ENCODE measurements around the gene CHTF18. TPM values are rescaled to one million over a fixed set of nuclear protein-coding genes. Genes with fewer than 3 reads are reported as not detected.

Gene CHTF18
- polyA plus RNA-seq, 3 donors, result 0.57 to 13.8 (median 2.2) TPM

DNA sequence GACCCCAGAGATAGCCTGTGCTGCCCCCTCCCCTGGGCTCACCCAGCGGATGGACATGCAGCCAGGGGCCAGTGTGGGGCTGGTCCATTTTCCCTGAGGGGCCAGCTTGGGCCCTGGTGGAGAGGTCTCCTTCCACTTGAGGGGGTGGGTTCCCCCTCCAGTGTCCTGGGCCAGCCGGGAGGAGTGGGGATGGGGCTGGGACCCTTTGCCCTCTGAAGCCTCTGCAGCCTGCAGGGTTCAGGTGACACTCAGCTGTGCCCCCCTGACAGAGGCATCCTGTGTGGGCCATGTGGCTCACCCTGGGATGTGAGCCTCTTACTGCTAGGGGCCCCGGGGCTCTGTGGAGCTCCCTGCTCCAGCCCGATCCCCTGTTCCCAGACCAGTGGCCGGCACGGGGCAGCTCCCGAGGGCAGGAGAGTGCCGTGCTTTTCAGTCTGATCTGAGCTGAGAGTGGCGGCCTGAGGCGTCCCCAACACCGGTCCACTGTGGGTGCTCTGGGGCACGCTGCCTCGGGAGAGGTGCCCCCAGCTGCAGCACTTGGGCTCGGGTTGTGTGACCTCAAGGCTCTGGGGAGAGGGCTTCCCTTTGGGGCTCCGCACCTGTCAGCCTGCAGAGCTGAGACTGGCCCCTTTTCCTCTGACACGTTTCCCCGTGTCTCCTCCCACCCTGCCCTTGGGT lies 12.6 kb downstream of the CHTF18 start:
- intact Hi-C loops (cut with micrococcal nuclease), result no loop called here
- peaks cover 4 to 19% of the 10 kb centered on the region in 2 donors for H3K36me3 Mint-ChIP-seq
- Histone ChIP-seq H3K36me3 (replicated peaks in 1 of 2; ENCODE audit: control insufficient read depth in 1 of 2, insufficient read depth in 2 of 2, low read length in 2 of 2) (no peaks in the 10 kb centered on the region), H3K4me2 (replicated peaks; ENCODE audit: extremely low read depth, low read length, poor library complexity, severe bottlenecking) (no peak overlapping the region), H3K4me1 (ENCODE audit: control insufficient read depth in 1 of 2, insufficient read depth in 2 of 2, low read length in 2 of 2) (no peaks in the 10 kb centered on the region), H4K20me1 (ENCODE audit: insufficient read depth, low read length) (no peaks in the 10 kb centered on the region), H3K27ac (ENCODE audit: low read depth in 1 of 2, low read length in 2 of 2) (no peak overlapping the region), H3K9me3 (replicated peaks in 1 of 2; ENCODE audit: control insufficient read depth in 1 of 2, insufficient read depth in 1 of 2, low read length in 2 of 2) (no peaks in the 10 kb centered on the region), H3K27me3 (ENCODE audit: control insufficient read depth in 2 of 2, insufficient read depth in 2 of 2, low read length in 2 of 2) (peaks cover 5 to 35% of the 10 kb centered on the region in 2 donors), H3K4me3 (replicated peaks in 1 of 3; ENCODE audit: low read depth in 2 of 3, low read length in 3 of 3) (no peak overlapping the region), H3K9ac (ENCODE audit: insufficient read depth, low read length, poor library complexity, severe bottlenecking) (no peak overlapping the region), H2AFZ (ENCODE audit: insufficient read depth, low read depth, low read length, poor library complexity, severe bottlenecking) (no peak overlapping the region), H3K79me2 (ENCODE audit: insufficient read depth, low read length) (no peaks in the 10 kb centered on the region)
- peaks cover 0 to 5% (median 0%) of the 10 kb centered on the region in 7 donors for H3K9me3 Mint-ChIP-seq
- no peak overlapping the region for H3K27ac Mint-ChIP-seq
- H3K4me3 Mint-ChIP-seq, result no peak overlapping the region
- no peak for DNase-seq
- peaks cover 1% of the 10 kb centered on the region for H3K4me1 Mint-ChIP-seq
- H3K27me3 Mint-ChIP-seq (ENCODE audit: low read depth in 3 of 3), result peaks cover 25 to 57% (median 27%) of the 10 kb centered on the region in 3 donors
- TF ChIP-seq, protein P1, sequence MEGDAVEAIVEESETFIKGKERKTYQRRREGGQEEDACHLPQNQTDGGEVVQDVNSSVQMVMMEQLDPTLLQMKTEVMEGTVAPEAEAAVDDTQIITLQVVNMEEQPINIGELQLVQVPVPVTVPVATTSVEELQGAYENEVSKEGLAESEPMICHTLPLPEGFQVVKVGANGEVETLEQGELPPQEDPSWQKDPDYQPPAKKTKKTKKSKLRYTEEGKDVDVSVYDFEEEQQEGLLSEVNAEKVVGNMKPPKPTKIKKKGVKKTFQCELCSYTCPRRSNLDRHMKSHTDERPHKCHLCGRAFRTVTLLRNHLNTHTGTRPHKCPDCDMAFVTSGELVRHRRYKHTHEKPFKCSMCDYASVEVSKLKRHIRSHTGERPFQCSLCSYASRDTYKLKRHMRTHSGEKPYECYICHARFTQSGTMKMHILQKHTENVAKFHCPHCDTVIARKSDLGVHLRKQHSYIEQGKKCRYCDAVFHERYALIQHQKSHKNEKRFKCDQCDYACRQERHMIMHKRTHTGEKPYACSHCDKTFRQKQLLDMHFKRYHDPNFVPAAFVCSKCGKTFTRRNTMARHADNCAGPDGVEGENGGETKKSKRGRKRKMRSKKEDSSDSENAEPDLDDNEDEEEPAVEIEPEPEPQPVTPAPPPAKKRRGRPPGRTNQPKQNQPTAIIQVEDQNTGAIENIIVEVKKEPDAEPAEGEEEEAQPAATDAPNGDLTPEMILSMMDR (IDR thresholded peaks at IDR 0.05), result no peak
- WGBS (ENCODE audit: insufficient coverage), result 18% methylated on average over 17 of the region's 17 CpGs

DNA sequence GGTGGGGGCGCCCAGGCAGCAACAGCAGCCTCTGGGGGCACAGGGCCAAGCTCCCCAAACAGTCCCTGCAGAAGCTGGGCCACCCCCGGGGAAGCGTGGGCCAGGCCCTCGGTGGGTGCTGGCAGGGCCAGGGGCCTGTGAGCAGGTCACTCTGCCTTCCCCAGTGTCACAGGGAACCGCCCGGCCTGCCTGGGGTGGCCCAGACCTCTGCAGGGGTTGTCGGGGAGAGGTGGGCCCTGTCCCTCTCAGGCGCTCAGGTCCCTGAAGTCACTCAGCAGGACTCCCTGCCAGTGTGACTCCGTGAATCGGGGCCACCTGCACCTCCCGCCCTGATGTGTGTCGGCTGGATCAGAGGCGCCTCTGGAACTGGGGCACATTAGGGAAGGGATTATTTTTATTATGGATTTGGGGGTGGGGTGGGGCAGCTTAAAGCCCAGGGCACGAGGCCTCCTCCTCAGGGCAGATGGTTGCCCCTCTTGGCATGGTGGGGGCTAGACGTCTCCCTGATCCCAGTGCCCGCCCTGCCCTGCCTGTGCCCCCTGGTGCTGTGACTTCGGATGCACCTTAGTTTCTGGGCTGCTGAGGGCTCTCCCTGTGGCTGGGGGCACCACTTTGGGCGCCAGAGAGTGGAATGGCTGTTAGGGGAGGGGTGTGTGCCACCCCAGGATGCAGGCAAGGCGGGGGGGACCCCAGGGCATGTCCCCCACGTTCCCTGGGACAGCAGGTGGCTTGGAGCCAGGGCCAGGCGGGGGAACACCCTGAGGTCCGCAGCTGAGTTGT lies 13.4 kb downstream of the CHTF18 start:
- peaks cover 4 to 16% of the 10 kb centered on the region in 2 donors for H3K36me3 Mint-ChIP-seq
- TF ChIP-seq, protein P1 (IDR thresholded peaks at IDR 0.05), result no peak
- H3K27me3 Mint-ChIP-seq (ENCODE audit: low read depth in 3 of 3), result peaks cover 25 to 57% (median 27%) of the 10 kb centered on the region in 3 donors
- no peak overlapping the region for H3K27ac Mint-ChIP-seq
- no peak for DNase-seq
- Histone ChIP-seq H3K4me3 (replicated peaks in 1 of 3; ENCODE audit: low read depth in 2 of 3, low read length in 3 of 3) (no peak overlapping the region), H3K27ac (ENCODE audit: low read depth in 1 of 2, low read length in 2 of 2) (no peak overlapping the region), H3K4me1 (ENCODE audit: control insufficient read depth in 1 of 2, insufficient read depth in 2 of 2, low read length in 2 of 2) (peaks cover 0 to 1% of the 10 kb centered on the region in 2 donors), H3K9me3 (replicated peaks in 1 of 2; ENCODE audit: control insufficient read depth in 1 of 2, insufficient read depth in 1 of 2, low read length in 2 of 2) (no peaks in the 10 kb centered on the region), H3K9ac (ENCODE audit: insufficient read depth, low read length, poor library complexity, severe bottlenecking) (no peak overlapping the region), H3K27me3 (ENCODE audit: control insufficient read depth in 2 of 2, insufficient read depth in 2 of 2, low read length in 2 of 2) (peaks cover 5 to 35% of the 10 kb centered on the region in 2 donors), H3K36me3 (replicated peaks in 1 of 2; ENCODE audit: control insufficient read depth in 1 of 2, insufficient read depth in 2 of 2, low read length in 2 of 2) (no peaks in the 10 kb centered on the region), H4K20me1 (ENCODE audit: insufficient read depth, low read length) (no peaks in the 10 kb centered on the region), H2AFZ (ENCODE audit: insufficient read depth, low read depth, low read length, poor library complexity, severe bottlenecking) (no peak overlapping the region), H3K79me2 (ENCODE audit: insufficient read depth, low read length) (no peaks in the 10 kb centered on the region), H3K4me2 (replicated peaks; ENCODE audit: extremely low read depth, low read length, poor library complexity, severe bottlenecking) (no peak overlapping the region)
- peaks cover 0 to 5% (median 0%) of the 10 kb centered on the region in 7 donors for H3K9me3 Mint-ChIP-seq
- WGBS (ENCODE audit: insufficient coverage), result 68% methylated on average over 19 of the region's 22 CpGs
- intact Hi-C loops (cut with micrococcal nuclease), result no loop called here
- peak overlapping the region in 1 of 2 donors; percentile 55 for H3K4me3 Mint-ChIP-seq
- H3K4me1 Mint-ChIP-seq, result peaks cover 6% of the 10 kb centered on the region
